HK-2 (cell line): ENCODE measurements around the gene YY1AP1.
"Not testable (repeated sequence)": the region's sequence is repeated elsewhere in the genome, so short reads cannot be mapped to it uniquely, and the experiment has no call there.

Source experiments
- DNase-seq: peaks from one replicate; pipeline ENCODE4 v3.0.0-alpha.2; 2018; ENCODE audit not compliant: unreplicated experiment

The YY1AP1 gene

GRCh38 chr1:155645648-155646047 is 42.9 kb downstream of the YY1AP1 start:
- DNase-seq, result no peak

DNA sequence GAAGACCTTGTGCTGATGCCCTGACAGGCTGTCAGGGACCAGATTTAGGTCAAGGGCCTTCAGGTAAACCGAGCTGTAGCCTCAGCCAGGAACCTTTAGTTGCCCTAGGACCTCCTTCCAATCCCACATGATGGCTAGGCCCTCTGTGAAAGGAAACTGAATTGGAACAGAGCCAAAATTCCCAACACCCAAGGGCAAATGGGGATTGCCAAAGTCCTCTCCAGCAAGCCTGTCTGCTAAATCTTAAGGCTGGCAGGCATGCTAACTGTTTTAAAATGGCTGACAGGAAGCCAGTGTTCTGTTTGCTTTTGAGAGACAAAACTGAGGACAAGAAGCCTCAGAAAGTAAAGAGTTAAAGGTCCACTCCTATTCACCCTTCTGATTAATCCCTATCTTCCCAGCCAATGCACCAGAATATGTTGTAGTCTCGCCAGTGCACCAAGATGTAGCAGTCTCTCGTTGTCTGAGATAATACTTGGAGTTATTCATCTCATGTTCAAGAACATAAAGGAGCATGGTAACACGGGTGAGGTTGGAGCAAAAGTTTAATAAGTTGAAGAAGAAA is 43.5 kb downstream of the YY1AP1 start:
- no peak for DNase-seq

DNA sequence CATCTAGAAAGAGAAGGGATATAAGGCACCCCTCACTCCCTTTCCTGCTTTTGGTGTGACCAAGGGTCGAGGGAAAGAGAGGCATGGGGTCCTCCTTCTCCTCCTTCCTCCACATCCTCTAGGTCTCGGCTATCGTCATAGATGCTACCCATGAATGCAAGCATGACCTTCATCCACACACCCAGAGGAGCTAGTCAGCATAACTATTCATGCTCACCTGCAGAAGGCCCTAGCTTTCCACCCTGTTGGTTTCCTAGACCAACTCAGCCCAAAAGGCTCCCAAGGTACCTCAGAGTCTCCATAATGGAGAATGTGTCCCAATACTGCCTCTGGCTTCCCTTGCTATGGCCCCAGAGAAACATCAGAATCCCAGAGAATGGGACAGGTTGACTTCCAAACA is 45.3 kb downstream of the YY1AP1 start:
- no peak for DNase-seq

DNA sequence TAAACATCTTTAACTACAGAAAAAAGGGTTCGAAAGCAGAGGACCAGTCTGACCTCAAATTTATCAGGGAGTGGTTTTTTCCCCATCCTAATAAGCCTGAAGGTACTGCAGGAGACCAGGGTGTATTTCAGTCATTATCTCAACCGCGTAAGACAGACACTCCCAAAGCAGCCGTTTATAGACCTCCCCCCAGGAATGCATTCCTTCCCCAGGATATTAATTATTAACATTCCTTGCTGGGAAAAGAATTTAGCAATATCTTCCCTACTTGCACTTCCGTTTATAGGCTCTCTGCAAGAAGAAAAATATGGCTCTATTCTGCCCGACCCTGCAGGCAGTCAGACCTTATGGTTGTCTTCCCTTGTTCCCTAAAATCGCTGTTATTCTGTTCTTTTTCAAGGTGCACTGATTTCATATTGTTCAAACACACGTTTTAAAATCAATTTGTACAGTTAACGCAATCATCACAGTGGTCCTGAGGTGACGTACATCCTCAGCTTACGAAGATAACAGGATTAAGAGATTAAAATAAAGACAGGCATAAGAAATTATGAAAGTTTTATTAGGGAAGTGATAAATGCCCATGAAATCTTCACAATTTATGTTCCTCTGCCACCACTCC is 45.9 kb downstream of the YY1AP1 start:
- not testable (repeated sequence) for DNase-seq

- DNase-seq, result no peak
These were observed 48.2 kb downstream of the YY1AP1 start for GRCh38 chr1:155640367-155640766.

DNA sequence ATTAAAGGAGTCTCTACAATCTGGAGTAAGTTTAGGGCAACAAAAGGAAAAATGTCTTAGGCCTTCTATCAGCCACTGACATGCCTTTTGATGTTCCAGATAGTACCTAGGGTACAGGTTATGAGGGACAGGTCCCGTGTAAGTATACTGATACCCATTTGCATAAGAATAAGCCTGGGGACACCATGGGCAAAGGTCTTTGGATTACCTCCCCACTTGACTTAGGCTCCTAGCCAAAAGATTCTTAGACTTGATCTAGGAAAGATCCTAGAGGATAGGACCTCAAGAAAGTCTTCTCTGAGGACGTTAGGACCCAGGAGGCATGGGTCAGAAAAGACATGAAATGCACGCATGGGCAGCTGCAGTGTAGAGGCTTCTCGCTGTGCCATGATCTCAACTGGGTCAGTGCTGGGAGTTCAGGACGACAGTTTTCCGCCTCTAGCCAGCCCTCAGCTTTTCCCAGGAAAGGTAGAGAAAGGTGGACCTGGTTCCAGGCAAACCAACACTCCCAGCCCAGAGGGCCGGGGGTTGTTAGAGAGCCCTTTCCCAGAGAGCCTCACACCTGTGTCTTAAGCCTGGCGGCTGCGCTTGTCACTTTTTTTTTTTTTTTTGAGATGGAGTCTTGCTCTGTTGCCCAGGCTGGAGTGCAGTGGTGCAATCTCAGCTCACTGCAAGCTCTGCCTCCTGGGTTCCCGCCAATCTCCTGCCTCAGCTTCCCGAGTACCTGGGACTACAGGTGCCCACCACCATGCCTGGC is 52.0 kb downstream of the YY1AP1 start:
- no peak for DNase-seq

- DNase-seq, result not testable (repeated sequence)
These were observed 62.1 kb downstream of the YY1AP1 start for GRCh38 chr1:155626428-155626827.

GRCh38 chr1:155623357-155623756 is 65.2 kb downstream of the YY1AP1 start:
- DNase-seq, result no peak

GRCh38 chr1:155622191-155622590 is 66.4 kb downstream of the YY1AP1 start:
- DNase-seq, result no peak

GRCh38 chr1:155613226-155613625 is 75.3 kb downstream of the YY1AP1 start:
- not testable (repeated sequence) for DNase-seq

GRCh38 chr1:155610257-155610647 is 78.3 kb downstream of the YY1AP1 start:
- DNase-seq, result not testable (repeated sequence)

- DNase-seq, result peak; percentile 96
These were observed 78.9 kb downstream of the YY1AP1 start, which contains the start of gene MSTO1 for GRCh38 chr1:155609515-155610256. TSS of gene MSTO1 (plus strand) at chr1:155610218. CDS start at chr1:155610249, 31 bp downstream.
